Nephron (organoid): Measurements from ENCODE around the gene LDHB.

Experiments used
- H3K27ac Mint-ChIP-seq, 3 experiments: 2 replicates each; pipeline ENCODE4 v1.8.0; 2020; ENCODE audit warnings: mixed read lengths in 3 of 3, mild to moderate bottlenecking in 2 of 3, moderate library complexity in 1 of 3
- H3K27me3 Mint-ChIP-seq: 2 replicates; pipeline ENCODE4 v1.8.0; 2021; ENCODE audit warnings: low read depth, mild to moderate bottlenecking, moderate library complexity, mixed read lengths
- H3K36me3 Mint-ChIP-seq: 2 replicates; pipeline ENCODE4 v1.8.0; 2020; ENCODE audit warnings: low read depth, mixed read lengths
- H3K4me1 Mint-ChIP-seq: 2 replicates; pipeline ENCODE4 v1.8.0; 2020; ENCODE audit warnings: mixed read lengths
- H3K4me3 Mint-ChIP-seq, 3 experiments: 2 replicates each; pipeline ENCODE4 v1.8.0; 2020; ENCODE audit warnings: mild to moderate bottlenecking in 3 of 3, mixed read lengths in 3 of 3, moderate library complexity in 2 of 3
- H3K9me3 Mint-ChIP-seq: 2 replicates; pipeline ENCODE4 v1.8.0; 2020; ENCODE audit warnings: mixed read lengths
- TF ChIP-seq, protein P1 (sequence below), 3 experiments: fragments of 200-600 bp; sonication (generic); IDR thresholded peaks; one replicate each; pipeline ENCODE4 v1.5.0; 2021; ENCODE audit warnings: antibody characterized with exemption in 3 of 3; ENCODE audit not compliant: unreplicated experiment in 3 of 3

LDHB gene

GRCh38 chr12:21657326-21658077, at the start of gene LDHB:
Gene LDHB, minus strand, starts transcription at chr12:21657842. Its CDS starts 3,171 bp downstream, at chr12:21654671.
- Mint-ChIP-seq H3K4me1 (peaks cover 29% of the 10 kb centered on the region), H3K27ac (peak within 1 kb of the TSS; percentile 92 to 97 (median 93)), H3K36me3 (peaks cover 20% of the 10 kb centered on the region), H3K27me3 (peaks cover 2% of the 10 kb centered on the region), H3K9me3 (no peaks in the 10 kb centered on the region), H3K4me3 (peak within 1 kb of the TSS; percentile 96 to 99 (median 98))
- TF ChIP-seq, protein P1, sequence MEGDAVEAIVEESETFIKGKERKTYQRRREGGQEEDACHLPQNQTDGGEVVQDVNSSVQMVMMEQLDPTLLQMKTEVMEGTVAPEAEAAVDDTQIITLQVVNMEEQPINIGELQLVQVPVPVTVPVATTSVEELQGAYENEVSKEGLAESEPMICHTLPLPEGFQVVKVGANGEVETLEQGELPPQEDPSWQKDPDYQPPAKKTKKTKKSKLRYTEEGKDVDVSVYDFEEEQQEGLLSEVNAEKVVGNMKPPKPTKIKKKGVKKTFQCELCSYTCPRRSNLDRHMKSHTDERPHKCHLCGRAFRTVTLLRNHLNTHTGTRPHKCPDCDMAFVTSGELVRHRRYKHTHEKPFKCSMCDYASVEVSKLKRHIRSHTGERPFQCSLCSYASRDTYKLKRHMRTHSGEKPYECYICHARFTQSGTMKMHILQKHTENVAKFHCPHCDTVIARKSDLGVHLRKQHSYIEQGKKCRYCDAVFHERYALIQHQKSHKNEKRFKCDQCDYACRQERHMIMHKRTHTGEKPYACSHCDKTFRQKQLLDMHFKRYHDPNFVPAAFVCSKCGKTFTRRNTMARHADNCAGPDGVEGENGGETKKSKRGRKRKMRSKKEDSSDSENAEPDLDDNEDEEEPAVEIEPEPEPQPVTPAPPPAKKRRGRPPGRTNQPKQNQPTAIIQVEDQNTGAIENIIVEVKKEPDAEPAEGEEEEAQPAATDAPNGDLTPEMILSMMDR (IDR thresholded peaks at IDR 0.05; ENCODE audit: unreplicated experiment in 3 of 3) = no peak

DNA sequence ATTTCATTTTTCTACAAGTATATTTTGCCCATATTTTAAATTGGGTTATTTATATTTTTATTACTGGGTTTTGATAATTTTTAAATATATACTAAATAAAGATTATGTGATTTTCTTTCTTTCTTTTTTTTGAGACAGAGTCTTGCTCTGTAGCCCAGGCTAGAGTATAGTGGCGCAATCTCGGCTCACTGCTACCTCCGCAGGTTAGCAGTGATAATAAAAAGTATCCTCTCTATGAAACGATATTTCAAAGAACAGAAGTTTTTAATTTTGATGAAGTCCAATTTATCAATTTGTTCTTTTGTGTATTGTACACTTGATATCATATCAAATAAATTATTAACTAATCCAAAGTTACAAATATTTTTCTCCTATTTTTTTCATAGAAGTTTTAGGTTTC, 47.2 kb upstream of the LDHB start:
- TF ChIP-seq, protein P1 (IDR thresholded peaks at IDR 0.05; ENCODE audit: unreplicated experiment in 3 of 3) = no peak
- Mint-ChIP-seq H3K27ac (no peak overlapping the region), H3K36me3 (no peaks in the 10 kb centered on the region), H3K4me3 (no peak overlapping the region), H3K4me1 (peaks cover 4% of the 10 kb centered on the region), H3K9me3 (peaks cover 13% of the 10 kb centered on the region), H3K27me3 (no peaks in the 10 kb centered on the region)

GRCh38 chr12:21699851-21700250, 42.2 kb upstream of the LDHB start:
- no peaks in the 10 kb centered on the region for H3K27me3 Mint-ChIP-seq
- peaks cover 5% of the 10 kb centered on the region for H3K9me3 Mint-ChIP-seq
- peaks cover 26% of the 10 kb centered on the region for H3K4me1 Mint-ChIP-seq
- TF ChIP-seq, protein P1 (IDR thresholded peaks at IDR 0.05; ENCODE audit: unreplicated experiment in 3 of 3) = no peak
- no peak overlapping the region for H3K4me3 Mint-ChIP-seq
- no peaks in the 10 kb centered on the region for H3K36me3 Mint-ChIP-seq
- H3K27ac Mint-ChIP-seq = no peak overlapping the region

- Mint-ChIP-seq H3K36me3 (no peaks in the 10 kb centered on the region), H3K27ac (peak overlapping the region; percentile 68 to 82 (median 69)), H3K9me3 (peaks cover under 1% of the 10 kb centered on the region), H3K27me3 (no peaks in the 10 kb centered on the region), H3K4me3 (peak overlapping the region; percentile 24 to 41 (median 25)), H3K4me1 (peaks cover 26% of the 10 kb centered on the region)
- TF ChIP-seq, protein P1 (IDR thresholded peaks at IDR 0.05; ENCODE audit: unreplicated experiment in 3 of 3) = peak; percentile 69 to 85 (median 70)
Measured at GRCh38 chr12:21697904-21698630, 40.4 kb upstream of the LDHB start.

- peak overlapping the region in 2 of 3 experiments; percentile 53 to 82 for H3K27ac Mint-ChIP-seq
- no peaks in the 10 kb centered on the region for H3K9me3 Mint-ChIP-seq
- TF ChIP-seq, protein P1 (IDR thresholded peaks at IDR 0.05; ENCODE audit: unreplicated experiment in 3 of 3) = no peak
- no peaks in the 10 kb centered on the region for H3K27me3 Mint-ChIP-seq
- H3K4me3 Mint-ChIP-seq = no peak overlapping the region
- H3K36me3 Mint-ChIP-seq = no peaks in the 10 kb centered on the region
- peaks cover 26% of the 10 kb centered on the region for H3K4me1 Mint-ChIP-seq
Measured at GRCh38 chr12:21696625-21697024, 39.0 kb upstream of the LDHB start.
